NCI-H2029 (cell line): Measurements from ENCODE around the gene ERP29.
A peak's percentile ranks its signal among the peaks of the same experiment; 100 is the strongest.
"Not testable (repeated sequence)": the region's sequence is repeated elsewhere in the genome, so short reads cannot be mapped to it uniquely, and the experiment has no call there.

ENCODE experiments used
- DNase-seq: peaks from one replicate; lab custom pipeline; 2025; lab: John Stamatoyannopoulos, UW

Gene ERP29

DNA sequence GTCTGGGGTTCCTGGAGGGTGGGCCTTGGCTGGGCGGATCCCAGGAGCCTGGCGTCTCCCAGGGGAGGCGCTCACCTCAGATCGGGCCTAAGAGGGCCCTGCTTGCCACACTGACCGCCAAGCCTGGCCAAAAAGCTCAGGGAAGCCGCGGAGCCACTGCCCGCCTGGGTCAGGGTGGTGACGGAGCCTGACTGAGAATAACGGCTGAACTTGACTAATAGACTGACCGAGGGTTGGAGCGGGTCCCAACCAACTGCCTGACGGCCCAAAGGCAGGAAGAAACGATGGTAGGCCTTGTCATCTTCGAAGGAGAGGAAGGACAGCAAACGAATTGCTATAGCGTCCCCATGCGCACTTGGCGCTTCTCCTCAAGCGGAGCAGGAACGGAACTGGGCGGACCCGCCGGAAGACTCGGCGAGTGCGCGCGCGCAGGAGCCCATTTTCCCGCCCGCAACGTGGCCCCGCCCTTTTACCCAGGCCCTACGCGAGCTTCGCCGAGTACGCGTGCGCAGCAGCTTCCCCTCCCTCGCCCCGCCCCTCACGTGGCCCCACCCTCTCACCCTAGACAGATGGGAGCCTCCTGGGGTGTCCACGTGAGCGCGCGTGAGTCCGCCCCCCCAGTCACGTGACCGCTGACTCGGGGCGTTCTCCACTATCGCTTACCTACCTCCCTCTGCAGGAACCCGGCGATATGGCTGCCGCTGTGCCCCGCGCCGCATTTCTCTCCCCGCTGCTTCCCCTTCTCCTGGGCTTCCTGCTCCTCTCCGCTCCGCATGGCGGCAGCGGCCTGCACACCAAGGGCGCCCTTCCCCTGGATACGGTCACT, at the start of gene ERP29, which contains the start of gene TMEM116:
Gene ERP29, plus strand, starts transcription at position 652 of the 826 bp plus-strand sequence. Its CDS starts 40 bp downstream, at position 692.
Gene TMEM116, minus strand, starts transcription at position 391 of the 826 bp plus-strand sequence. CDS start 7,895 bp downstream, outside the sequence.
- DNase-seq = peak; percentile 98

DNA sequence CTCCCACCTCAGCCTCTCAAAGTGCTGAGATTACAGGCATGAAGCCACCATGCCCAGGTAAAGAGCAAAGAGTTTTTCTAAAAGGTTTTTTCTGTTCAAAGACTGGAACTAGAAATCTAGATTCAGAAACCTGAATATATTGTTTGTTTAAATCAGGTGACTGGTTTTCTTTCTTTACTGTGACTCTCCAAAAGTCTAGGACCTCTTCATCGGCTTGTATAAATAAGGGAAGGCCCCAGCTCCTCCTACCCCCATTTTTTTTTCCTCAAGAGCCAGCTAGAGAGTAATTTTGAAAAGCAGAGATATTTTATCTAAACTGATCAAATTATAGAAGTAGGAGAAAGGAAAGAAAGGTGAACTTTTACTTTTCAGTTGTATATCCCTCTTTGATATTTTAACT, 48.3 kb upstream of the ERP29 start:
- peak; percentile 35 for DNase-seq

DNA sequence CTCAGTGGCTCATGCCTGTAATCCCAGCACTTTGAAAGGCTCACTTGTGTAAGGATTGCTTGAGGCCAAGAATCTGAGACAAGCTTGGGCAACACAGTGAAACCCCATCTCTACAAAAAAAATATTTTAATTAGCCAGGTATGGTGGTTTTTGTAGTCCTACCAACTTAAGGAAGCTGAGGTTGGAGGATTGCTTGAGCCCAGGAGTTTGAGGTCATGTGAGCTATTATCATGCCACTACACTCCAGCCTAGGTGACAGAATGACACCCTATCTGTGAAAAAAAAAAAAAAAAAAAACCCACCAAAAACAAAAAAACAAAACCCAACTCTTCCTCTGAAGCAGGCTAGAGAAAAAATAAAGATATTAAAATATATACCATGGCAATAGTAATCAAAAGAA, 41.4 kb upstream of the ERP29 start:
- DNase-seq = no peak

DNA sequence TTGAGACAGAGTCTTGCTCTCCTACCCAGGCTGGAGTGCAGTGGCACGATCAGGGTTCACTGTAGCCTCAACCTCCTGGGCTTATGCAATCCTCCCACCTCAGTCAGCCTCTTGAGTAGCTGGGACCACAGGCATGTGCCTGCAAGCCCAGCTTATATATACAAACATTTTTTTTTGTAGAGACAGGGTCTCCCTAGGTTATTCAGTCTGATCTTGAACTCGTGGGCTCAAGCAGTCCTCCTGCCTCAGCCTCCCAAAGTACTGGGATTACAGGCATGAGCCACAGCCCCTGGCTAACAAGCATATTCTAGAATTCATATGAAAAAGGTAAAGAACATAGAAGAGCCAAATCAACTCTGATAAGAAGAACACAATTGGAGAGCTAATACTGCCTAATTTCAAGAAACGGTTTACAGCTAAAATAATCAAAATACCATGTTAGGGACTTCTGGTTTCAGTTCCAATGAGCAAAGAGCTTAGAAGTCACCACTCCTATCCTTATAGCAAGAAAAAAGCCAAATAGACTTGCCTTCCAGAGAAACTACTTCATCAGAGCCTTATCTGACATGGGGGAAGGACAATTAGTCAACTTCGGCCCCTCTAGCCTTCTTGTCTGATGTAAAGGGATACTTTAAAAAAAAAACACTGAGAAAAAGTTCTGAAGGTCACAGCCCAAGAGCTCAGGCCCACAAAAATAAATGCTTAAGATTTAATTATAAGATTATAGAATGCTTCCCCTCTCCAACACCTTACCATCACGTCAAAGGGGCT, 37.9 kb upstream of the ERP29 start:
- DNase-seq = no peak

DNA sequence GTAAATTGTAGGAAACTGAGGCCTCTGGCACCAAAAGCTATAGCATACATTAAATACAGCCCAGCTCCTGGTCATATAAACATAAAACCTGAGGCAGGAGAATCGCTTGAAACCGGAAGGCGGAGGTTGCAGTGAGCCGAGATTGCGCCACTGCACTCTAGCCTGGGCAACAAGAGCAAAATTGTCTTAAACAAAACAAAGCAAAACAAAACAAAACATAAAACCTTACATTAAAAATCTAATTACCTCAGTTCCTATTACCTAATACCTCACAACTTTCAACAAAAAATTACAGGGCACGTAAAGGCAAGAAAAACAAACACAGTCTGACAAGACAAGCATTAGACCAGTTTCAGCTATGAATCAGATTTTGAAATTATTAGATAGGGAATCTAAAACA, 36.9 kb upstream of the ERP29 start:
- DNase-seq = no peak

DNA sequence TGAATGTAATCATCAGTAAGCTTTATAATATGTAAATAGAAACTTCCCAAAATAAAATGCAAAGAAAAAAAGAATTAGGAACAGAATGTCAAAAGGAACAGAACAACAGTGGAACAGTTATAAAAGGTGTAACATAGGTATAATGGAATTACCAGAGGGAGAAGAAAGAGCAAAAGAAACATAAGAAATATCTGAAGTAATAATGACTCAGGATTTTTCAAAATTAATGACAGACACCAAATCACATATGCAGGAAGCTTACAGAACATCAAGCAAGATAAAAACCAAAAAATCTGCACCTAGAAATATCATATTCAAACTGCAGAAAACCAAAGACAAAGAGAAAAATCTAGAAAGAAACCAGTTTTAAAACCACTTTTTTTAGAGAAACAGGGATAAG, 36.4 kb upstream of the ERP29 start:
- DNase-seq = no peak

DNA sequence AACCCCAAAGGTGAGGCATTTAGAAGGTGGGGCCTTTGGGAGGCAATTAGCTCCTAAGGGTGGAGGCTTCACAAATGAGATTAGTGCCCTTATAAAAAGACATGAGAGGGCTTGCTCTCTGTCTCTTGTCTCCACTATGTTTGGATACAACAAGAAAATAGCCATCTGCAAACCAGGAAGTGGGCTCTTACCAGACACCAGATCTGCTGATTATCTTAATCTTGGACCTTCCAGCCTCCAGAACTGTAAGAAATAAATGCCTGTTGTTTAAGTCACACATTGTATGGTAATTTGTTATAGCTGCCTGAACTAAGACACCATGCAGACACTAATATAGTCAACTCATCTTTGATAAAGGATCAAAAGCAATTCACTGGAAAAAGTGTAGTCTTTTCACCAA, 34.7 kb upstream of the ERP29 start:
- no peak for DNase-seq

DNA sequence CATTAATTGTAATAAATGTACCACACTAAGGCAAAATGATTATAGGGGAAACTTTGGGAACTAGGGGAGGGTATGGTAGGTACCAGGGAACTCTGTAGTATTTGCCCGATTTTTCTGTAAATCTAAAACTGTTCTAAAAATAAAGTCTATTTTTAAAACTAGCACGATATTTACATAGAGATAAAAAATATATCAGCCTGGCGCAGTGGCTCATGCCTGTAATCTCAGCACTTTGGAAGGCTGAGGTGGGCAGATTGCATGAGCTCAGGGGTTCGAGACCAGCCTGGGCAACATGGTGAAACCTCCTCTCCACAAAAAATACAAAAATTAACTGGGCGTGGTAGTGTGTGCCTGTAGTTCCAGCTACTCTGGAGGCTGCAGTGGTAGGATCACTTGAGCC, 32.6 kb upstream of the ERP29 start:
- no peak for DNase-seq

DNA sequence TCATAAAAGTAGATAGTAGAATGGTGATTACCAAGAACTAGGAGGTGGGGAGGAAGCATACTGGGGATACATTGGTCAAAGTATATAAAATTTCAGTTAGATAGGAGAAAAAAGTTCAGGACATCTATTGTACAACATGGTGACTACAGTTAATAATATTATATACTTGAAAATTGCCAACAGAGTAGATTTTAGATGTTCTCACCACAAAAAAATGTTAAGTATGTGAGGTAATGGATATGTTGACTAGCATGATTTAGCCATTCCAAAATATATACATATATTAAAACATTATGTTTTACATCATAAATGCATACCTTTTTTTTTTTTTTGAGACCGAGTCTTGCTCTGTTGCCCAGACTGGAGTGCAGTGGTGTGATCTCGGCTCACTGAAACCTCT, 31.2 kb upstream of the ERP29 start:
- no peak for DNase-seq

DNA sequence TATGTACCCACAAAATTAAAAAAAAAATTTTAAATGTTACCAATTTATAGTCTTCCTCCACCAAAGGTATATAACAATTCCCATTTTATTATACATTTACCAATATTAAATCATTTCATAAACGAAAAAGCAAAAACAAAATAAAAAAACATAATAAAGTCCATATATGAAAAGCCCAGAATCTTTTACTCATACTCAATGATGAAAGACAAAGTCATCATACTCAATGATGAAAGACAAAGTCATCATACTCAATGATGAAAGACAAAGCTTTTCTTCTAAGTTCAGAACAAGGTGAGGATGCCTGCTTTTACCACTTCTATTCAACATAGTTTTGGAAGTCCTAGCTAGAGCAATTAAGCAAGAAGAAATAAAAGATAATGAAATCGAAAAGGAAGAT, 28.4 kb upstream of the ERP29 start:
- no peak for DNase-seq

DNA sequence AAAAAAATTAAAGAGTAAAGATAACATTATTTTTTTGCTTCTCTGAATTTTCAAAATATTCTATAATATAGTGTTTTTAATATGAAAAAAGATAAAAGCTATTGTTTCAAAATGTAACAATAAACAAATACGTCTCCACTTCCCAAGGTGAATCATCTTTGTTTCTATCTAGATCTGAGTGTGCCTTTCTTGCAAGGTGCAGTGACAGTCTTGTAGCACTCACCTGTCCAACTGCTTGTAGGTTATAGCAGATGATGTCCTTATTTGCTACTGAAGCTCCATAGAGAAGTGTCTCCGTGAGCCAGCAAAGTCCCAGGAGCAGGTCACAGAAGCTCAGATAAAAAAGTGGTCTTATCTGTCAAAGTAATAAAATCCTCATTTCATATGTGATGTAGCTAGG, 21.7 kb upstream of the ERP29 start:
- no peak for DNase-seq

DNA sequence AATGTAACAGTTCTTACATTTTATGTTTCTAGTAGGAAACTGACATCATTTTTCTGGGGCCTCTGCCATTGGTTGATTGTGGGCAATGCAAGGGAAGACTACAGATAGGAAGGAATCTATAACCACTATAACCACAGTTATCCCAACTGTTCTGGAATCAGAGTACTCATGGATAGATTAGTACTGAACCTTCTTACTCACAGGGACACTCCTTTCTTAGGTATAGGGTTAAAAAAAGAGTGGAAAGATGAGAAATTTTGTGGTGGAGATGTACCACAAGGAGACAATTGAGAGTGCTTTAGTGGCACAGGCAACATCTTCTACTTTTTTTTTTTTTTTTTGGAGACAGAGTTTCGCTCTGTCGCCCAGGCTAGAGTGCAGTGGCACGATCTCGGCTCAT, 21.3 kb upstream of the ERP29 start:
- no peak for DNase-seq

DNA sequence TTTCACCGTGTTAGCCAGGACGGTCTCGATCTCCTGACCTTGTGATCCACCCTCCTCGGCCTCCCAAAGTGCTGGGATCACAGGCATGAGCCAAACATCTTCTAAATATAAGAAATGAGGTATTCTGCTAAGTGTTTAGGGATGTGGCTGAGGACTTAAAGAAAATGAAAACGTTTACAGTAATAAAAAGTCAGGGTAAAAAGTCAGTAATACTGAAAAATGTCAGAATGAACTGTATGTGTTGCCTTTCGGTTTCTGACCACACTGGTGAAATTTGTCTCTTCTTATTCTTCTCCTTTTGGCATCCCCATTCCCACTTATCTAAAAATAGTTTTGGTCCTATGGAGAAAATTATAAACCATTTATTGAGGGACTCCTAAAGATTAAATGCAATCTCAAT, 20.8 kb upstream of the ERP29 start:
- DNase-seq = no peak

DNA sequence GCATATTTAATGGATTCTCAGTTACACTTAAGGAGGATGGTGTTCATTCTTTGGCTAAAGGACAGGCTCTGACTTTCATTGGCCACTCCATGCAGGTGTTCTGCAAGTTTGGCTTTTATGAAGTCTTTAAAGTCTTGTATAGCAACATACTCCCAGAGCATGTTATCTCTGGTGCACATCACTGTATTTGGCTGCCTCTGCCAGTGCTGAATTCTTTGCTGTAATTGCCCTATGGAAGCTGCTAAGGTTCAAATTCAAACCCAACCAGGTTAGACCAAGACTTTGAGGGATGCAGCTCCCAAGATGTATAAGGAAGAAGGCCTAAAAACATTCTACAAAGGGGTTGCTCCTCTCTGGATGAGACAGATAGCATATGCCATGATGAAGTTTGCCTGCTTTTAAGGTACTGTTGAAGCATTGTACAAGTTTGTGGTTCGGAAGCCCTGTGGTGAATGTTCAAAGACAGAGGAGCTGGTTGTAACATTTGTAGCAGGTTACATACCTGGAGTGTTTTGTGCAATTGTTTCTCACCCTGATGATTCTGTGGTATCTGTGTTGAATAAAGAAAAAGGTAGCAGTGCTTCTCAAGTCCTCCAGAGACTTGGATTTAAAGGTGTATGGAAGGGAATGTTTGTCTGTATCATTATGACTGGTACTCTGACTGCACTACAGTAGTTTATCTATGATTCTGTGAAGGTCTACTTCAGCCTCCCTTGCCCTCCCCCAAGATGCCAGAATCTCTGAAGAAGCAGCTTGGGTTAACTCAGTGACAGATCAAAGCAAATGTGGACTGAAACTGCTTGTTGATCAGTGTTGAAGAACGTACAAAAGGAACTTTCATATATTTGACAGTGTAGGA, 19.7 kb upstream of the ERP29 start:
- DNase-seq = no peak

DNA sequence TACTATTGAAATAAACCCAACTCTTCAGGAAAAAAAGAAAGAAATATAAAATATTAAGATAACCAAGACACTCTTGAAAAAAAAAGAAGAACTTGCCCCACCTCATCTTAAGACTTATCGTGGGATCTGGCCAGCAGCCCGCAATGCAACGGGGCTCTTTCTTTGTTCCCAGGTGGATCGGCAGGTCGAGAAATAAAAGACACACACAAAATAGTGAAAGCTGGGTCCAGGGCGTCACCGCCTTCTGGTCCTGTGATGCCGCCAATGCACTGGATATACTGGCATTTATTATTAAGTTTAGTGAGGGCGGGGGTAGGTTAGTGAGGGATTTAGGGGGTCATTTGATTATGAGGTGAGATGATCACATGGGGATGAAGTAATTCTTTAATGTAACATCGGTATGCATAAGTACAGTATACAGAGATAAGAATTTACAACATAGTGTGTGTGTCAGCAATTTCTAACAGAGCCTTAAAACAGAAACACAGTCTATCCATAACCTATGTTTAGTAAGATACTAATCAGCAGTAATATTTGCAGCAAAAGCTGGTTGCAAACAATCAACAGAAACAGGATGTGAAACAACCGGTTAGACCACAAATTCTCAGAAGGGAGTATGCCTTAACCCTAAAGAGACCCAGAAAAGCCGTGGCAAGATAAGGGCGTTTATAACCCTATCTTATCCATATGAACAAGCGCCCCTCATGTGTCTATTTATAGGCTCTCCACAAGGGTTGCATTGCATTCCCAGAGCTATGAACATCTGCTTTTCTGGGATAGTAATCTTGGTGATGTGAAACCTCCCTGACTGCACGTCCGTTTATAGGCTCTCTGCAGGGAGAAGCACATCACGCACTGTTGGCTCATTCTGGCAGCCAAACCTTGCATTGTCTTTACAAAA, 18.8 kb upstream of the ERP29 start:
- DNase-seq = not testable (repeated sequence)

DNA sequence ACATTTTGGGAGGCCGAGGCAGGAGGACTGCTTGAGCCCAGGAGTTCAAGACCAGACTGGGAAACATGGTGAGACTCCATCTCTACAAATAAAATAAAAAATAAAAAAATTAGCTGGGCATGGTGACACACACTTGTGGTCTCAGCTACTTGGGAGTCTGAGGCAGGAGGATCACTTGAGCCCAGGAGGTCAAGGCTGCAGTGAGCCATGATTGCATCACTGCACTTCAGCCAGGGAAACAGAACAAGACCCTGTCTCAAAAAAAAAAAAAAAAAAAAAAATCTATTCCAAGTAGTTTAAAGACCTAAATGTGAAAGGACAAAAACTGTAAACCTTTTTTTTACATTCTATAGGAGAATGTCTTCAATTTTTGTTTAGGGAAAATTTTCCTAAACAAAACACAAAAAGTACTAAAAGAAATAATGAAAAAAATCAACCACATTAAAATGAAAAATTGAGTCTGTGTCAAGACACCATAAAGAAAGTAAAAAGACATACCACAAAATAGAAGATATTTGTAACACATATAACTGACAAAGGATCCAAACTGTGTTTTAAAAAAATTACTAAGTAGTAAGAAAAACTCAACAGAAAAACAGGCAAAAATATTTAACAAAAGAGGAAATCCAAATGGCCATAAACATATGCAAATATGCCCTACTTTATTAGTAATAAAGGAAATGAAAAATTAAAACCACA, 17.3 kb upstream of the ERP29 start:
- no peak for DNase-seq

DNA sequence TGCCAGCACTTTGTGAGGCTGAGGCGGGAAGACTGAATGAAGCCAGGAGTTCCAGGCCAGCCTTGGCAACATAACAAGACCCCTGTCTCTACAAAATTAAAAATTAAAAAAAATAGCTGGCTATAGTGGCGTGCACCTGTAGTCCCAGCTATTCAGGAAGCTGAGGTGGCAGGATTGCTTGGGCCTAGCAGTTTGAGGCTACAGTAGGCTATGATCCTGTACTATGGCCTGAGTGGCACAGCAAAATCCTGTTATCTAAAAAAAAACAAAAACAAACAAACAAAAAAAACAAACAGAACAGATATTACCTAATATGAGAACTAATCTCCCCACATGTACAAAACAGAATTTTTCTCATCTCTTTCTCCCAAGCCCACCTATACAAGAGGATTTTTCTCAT, 15.9 kb upstream of the ERP29 start:
- no peak for DNase-seq

DNA sequence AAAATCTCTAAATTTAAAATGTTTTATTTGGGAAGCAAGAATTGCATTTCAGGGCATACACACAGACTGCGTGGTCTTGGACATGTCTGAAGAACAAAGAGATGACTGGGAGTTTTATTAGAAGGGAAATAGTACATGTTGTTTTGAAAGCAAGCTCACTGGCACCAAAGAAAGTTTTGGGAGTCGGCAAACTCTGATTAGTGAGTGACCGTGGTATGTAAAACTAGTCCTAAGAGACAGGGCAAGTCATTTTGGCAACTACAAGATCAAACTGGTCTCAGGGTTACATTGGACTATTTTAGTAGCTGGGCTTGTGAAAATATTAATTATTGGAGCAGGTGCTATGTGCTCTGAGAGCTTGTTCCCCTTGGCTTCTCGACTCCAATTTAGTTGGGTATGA, 15.2 kb upstream of the ERP29 start:
- DNase-seq = no peak

DNA sequence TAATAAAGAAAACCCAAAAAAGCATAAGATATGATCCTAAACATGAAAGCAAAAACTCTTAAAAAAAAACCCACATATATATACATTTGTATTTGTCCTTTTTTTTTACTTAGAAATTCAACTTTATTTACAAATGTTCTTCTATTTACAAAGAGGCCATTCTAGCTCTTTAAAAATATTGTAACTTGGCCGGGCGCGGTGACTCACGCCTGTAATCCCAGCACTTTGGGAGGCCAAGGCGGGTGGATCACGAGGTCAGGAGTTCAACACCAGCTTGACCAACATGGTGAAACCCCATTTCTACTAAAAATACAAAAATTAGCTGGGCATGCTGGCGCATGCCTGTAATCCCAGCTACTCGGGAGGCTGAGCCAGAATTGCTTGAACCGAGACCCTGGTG, 14.1 kb upstream of the ERP29 start:
- not testable (repeated sequence) for DNase-seq

DNA sequence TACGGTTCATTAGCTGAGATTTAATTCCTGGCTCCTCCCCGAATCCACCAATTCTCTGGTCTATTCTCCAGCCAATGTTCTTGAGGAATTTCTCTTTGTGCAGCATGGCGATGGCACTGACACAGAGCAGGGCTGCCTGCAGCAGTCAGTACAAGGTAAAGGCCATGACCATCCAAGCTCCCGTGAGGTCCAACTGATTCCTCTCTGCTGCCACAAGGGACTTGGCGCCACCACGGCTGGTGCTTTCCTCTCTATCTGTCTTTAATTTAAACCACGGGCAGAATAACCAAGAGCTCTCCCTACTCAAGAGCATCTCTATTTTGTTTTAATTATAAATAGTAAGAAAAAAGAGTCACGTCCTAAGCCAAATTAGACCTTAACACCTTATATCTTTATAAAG, 12.4 kb upstream of the ERP29 start:
- DNase-seq = no peak

DNA sequence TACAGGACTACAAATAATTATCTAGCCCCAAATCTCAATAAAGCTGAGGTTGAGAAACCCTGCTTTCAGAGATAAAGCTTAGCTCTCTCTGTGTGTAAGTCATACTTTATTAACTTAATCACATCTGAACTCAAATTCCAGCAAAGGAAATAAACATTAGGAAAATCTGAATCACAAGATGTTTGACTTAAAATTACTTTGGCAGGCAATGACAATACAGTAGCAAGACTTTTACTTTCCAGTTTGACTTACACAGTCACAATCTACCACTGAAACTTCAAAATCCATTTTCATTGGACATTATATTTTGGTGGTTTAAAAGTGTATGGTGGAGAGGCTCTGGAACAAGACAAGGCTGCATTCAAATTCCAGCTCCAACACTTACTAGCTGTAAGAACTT, 11.7 kb upstream of the ERP29 start:
- no peak for DNase-seq
